Measurements from ENCODE around the gene SNCAIP. TPM values are rescaled to one million over a fixed set of nuclear protein-coding genes. Genes with fewer than 3 reads are reported as not detected.

SNCAIP gene
- polyA plus RNA-seq, 1 experiment = 1.5 TPM

- no peak for DNase-seq (ENCODE audit: low read depth)
- ChIA-PET CTCF (no interaction called here), POLR2A (no interaction called here)
- no peak overlapping the region for H3K4me3 ChIP-seq (ENCODE audit: low read depth, low read length)
- H3K36me3 ChIP-seq (ENCODE audit: control insufficient read depth, insufficient read depth, low read length) = no peaks in the 10 kb centered on the region
- no peaks in the 10 kb centered on the region for H3K27me3 ChIP-seq (ENCODE audit: control insufficient read depth, insufficient read depth, low read length)
- TF ChIP-seq CTCF (IDR thresholded peaks at IDR 0.05; ENCODE audit: insufficient read depth, low read depth, low read length) = no peak
Observed at GRCh38 chr5:122283592-122283991, 28.4 kb upstream of the SNCAIP start.

GRCh38 chr5:122286541-122286940 lies 25.5 kb upstream of the SNCAIP start:
- Histone ChIP-seq H3K36me3 (ENCODE audit: control insufficient read depth, insufficient read depth, low read length) (no peaks in the 10 kb centered on the region), H3K4me3 (ENCODE audit: low read depth, low read length) (no peak overlapping the region), H3K27me3 (ENCODE audit: control insufficient read depth, insufficient read depth, low read length) (no peaks in the 10 kb centered on the region)
- no peak for DNase-seq (ENCODE audit: low read depth)
- ChIA-PET POLR2A (no interaction called here), CTCF (interaction anchor here (1.9 kb wide), 1 partner anchor 91 kb away, joined by 4 read pairs; no protein-coding TSS in a partner anchor)
- no peak for TF ChIP-seq CTCF (IDR thresholded peaks at IDR 0.05; ENCODE audit: insufficient read depth, low read depth, low read length)

- Histone ChIP-seq H3K27me3 (ENCODE audit: control insufficient read depth, insufficient read depth, low read length) (no peaks in the 10 kb centered on the region), H3K4me3 (ENCODE audit: low read depth, low read length) (no peak overlapping the region), H3K36me3 (ENCODE audit: control insufficient read depth, insufficient read depth, low read length) (no peaks in the 10 kb centered on the region)
- DNase-seq (ENCODE audit: low read depth) = no peak
- CTCF ChIA-PET = interaction anchor here (0.9 to 1.9 kb wide), 2 partner anchors 91 to 114 kb away, joined by 3 to 4 read pairs; no protein-coding TSS in a partner anchor
- POLR2A ChIA-PET = no interaction called here
- no peak for TF ChIP-seq CTCF (IDR thresholded peaks at IDR 0.05; ENCODE audit: insufficient read depth, low read depth, low read length)
Observed at GRCh38 chr5:122287101-122287500, 24.9 kb upstream of the SNCAIP start.

GRCh38 chr5:122291000-122291901 lies 20.8 kb upstream of the SNCAIP start:
- no peak overlapping the region for H3K4me3 ChIP-seq (ENCODE audit: low read depth, low read length)
- DNase-seq (ENCODE audit: low read depth) = no peak
- no peaks in the 10 kb centered on the region for H3K27me3 ChIP-seq (ENCODE audit: control insufficient read depth, insufficient read depth, low read length)
- POLR2A ChIA-PET = no interaction called here
- H3K36me3 ChIP-seq (ENCODE audit: control insufficient read depth, insufficient read depth, low read length) = no peaks in the 10 kb centered on the region
- CTCF ChIA-PET = interaction anchor here (1.1 to 1.6 kb wide), 2 partner anchors 10 to 125 kb away, joined by 3 to 5 read pairs; no protein-coding TSS in a partner anchor
- TF ChIP-seq CTCF (IDR thresholded peaks at IDR 0.05; ENCODE audit: insufficient read depth, low read depth, low read length) = no peak

DNA sequence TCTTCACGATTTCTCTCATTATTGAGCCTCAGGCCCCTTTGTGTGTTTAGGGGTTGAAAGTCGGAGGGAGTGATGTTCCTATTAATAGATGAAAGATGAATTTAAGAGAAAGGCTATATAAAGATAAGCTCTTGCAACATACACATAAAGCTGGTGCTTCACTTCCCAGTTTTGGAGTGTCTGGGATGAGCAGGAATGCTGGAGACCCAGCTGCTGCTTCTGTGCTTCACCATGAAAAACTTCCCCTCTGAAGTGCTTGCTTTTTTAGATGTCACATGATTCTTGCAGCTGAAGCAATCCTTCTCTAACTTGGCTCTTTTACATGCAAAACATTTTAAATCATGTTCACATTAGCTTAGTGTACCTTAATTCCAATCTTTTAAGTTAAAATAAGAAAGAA lies 19.7 kb upstream of the SNCAIP start:
- Histone ChIP-seq H3K4me3 (ENCODE audit: low read depth, low read length) (no peak overlapping the region), H3K36me3 (ENCODE audit: control insufficient read depth, insufficient read depth, low read length) (no peaks in the 10 kb centered on the region), H3K27me3 (ENCODE audit: control insufficient read depth, insufficient read depth, low read length) (no peaks in the 10 kb centered on the region)
- DNase-seq (ENCODE audit: low read depth) = no peak
- no peak for TF ChIP-seq CTCF (IDR thresholded peaks at IDR 0.05; ENCODE audit: insufficient read depth, low read depth, low read length)
- POLR2A ChIA-PET = no interaction called here
- CTCF ChIA-PET = interaction anchor here (1.1 to 1.6 kb wide), 2 partner anchors 9 to 124 kb away, joined by 3 to 5 read pairs; no protein-coding TSS in a partner anchor

Measured in BJ (cell line).